MCF 10A (cell line): ENCODE data around the gene BMAL1. TPM values are rescaled to one million over a fixed set of nuclear protein-coding genes. Genes with fewer than 3 reads are reported as not detected.

Experiments used
- BruUV-seq: library from RNA; stranded (reverse); fragments of 400-500 nt; replicated peaks from 2 replicates; lab custom pipeline; 2021; lab: Mats Ljungman, UMichigan
- CTCF ChIA-PET: fragments of 300-600 bp; sonication (Branson Sonifier 250); formaldehyde crosslinking; extraction: SDS; loops from one replicate; lab custom pipeline; 2021; ENCODE audit warnings: antibody characterized with exemption, inconsistent platforms; lab: Yijun Ruan, JAX
- POLR2A ChIA-PET: fragments of 300-600, 350-650 bp; sonication (Branson Sonifier 250); formaldehyde crosslinking; extraction: SDS; loops from one replicate; lab custom pipeline; 2020; ENCODE audit warnings: antibody characterized with exemption, inconsistent platforms; lab: Yijun Ruan, JAX
- DNase-seq: peaks from one replicate; pipeline ENCODE4 v3.0.0-alpha.2; 2018; ENCODE audit not compliant: unreplicated experiment
- H3K27ac Mint-ChIP-seq: one replicate; pipeline ENCODE4 v1.8.0; 2022; ENCODE audit warnings: mild to moderate bottlenecking, low read depth, mixed read lengths; ENCODE audit not compliant: unreplicated experiment
- H3K27me3 Mint-ChIP-seq: one replicate; pipeline ENCODE4 v1.8.0; 2022; ENCODE audit warnings: mixed read lengths; ENCODE audit not compliant: insufficient read depth, unreplicated experiment
- H3K36me3 Mint-ChIP-seq: one replicate; pipeline ENCODE4 v1.8.0; 2022; ENCODE audit warnings: mild to moderate bottlenecking, moderate library complexity, mixed read lengths; ENCODE audit not compliant: insufficient read depth, unreplicated experiment
- H3K4me1 Mint-ChIP-seq: one replicate; pipeline ENCODE4 v1.8.0; 2022; ENCODE audit warnings: mixed read lengths; ENCODE audit not compliant: insufficient read depth, unreplicated experiment
- H3K4me3 Mint-ChIP-seq: one replicate; pipeline ENCODE4 v1.8.0; 2022; ENCODE audit warnings: mild to moderate bottlenecking, moderate library complexity, mixed read lengths; ENCODE audit not compliant: unreplicated experiment
- H3K9me3 Mint-ChIP-seq: one replicate; pipeline ENCODE4 v1.8.0; 2022; ENCODE audit warnings: mixed read lengths; ENCODE audit not compliant: unreplicated experiment
- intact Hi-C: fragments of 100-400 bp; cut with micrococcal nuclease; formaldehyde crosslinking; loops from 2 replicates; pipeline ENCODE4 v1.14.1; 2022
- total RNA-seq: library from RNA; stranded (reverse); gene quantifications from 2 replicates; pipeline ENCODE4 v1.2.3, GENCODE V29; 2022
- TF ChIP-seq, protein P1 (sequence below): fragments of 200-600 bp; IDR thresholded peaks from one replicate; pipeline ENCODE4 v1.8.0; 2022; ENCODE audit warnings: antibody characterized with exemption, mild to moderate bottlenecking; ENCODE audit not compliant: unreplicated experiment

Gene BMAL1
- total RNA-seq, 1 experiment from 2014 or later, result 88.4 TPM

DNA sequence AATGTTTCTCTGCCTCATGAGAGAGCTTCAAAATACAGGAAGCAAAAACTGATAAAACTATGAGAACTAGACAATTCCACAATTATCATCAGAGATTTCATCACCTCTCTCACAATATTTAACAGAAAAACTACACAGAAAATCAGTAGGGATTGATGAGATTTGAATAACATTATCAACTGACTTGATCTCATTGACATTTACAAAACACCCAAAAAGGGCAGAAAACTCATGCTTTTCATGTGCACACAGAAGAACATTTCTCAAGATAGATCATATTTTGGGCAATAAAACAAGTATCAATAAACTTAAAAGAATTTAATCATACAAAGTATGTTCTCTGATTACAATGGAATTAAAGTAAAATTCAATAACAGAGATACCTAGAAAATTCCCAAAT is 149.8 kb downstream of the BMAL1 start:
- BruUV-seq, result no TSS peak
- ChIA-PET POLR2A (no interaction called here), CTCF (no interaction called here)
- TF ChIP-seq, protein P1, sequence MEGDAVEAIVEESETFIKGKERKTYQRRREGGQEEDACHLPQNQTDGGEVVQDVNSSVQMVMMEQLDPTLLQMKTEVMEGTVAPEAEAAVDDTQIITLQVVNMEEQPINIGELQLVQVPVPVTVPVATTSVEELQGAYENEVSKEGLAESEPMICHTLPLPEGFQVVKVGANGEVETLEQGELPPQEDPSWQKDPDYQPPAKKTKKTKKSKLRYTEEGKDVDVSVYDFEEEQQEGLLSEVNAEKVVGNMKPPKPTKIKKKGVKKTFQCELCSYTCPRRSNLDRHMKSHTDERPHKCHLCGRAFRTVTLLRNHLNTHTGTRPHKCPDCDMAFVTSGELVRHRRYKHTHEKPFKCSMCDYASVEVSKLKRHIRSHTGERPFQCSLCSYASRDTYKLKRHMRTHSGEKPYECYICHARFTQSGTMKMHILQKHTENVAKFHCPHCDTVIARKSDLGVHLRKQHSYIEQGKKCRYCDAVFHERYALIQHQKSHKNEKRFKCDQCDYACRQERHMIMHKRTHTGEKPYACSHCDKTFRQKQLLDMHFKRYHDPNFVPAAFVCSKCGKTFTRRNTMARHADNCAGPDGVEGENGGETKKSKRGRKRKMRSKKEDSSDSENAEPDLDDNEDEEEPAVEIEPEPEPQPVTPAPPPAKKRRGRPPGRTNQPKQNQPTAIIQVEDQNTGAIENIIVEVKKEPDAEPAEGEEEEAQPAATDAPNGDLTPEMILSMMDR, result no peak
- intact Hi-C loops, result no loop called here
- Mint-ChIP-seq H3K9me3 (peaks cover 8% of the 10 kb centered on the region), H3K36me3 (peaks cover 6% of the 10 kb centered on the region), H3K4me3 (no peak overlapping the region), H3K4me1 (peaks cover 11% of the 10 kb centered on the region), H3K27me3 (no peaks in the 10 kb centered on the region), H3K27ac (no peak overlapping the region)
- no peak for DNase-seq

DNA sequence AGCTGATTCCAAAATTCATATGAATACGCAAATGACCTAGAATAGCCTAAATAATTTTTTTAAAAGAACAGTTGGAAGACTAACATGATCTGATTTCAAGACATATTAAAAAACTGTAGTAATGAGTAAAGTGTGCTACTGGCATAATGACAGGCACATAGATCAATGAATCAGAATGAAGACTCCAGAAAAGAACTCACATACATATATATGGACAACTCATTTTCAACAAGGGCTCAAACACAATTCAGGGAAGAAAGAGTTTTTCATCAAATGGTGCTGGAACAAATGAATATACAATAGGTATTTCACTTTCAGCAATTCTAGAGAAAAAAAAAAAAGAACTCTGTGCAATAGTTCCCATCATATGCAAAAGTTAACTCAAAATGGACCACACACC is 151.7 kb downstream of the BMAL1 start:
- H3K36me3 Mint-ChIP-seq, result peaks cover 6% of the 10 kb centered on the region
- POLR2A ChIA-PET, result interaction anchor here (2.0 kb wide), 1 partner anchor 11 kb away, joined by 5 read pairs; no protein-coding TSS in a partner anchor
- H3K9me3 Mint-ChIP-seq, result peaks cover 8% of the 10 kb centered on the region

DNA sequence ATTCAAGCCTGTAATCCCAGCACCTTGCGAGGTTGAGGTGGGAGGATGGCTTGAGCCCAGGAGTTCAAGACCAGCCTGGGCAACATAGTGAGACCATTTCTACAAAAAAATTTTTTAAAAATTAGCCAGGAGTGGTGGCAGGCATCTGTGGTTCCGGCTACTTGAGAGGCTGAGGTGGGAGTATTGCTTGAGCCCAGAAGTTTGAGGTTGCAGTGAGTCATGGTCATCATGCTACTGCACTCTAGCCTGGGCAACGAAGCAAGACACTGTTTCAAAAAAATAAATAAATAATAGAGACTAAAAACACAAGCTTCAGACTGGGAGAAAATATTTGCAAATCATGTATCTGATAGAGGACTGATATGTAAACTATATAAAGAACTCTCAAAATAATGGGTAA is 152.2 kb downstream of the BMAL1 start:
- peaks cover 6% of the 10 kb centered on the region for H3K36me3 Mint-ChIP-seq
- BruUV-seq, result no TSS peak
- peaks cover 10% of the 10 kb centered on the region for H3K4me1 Mint-ChIP-seq
- no peaks in the 10 kb centered on the region for H3K27me3 Mint-ChIP-seq
- no peak for DNase-seq
- CTCF ChIA-PET, result no interaction called here
- no peak overlapping the region for H3K27ac Mint-ChIP-seq
- intact Hi-C loops, result no loop called here
- H3K4me3 Mint-ChIP-seq, result no peak overlapping the region
- peaks cover 3% of the 10 kb centered on the region for H3K9me3 Mint-ChIP-seq
- POLR2A ChIA-PET, result interaction anchor here (1.0 to 2.0 kb wide), 2 partner anchors 10 to 33 kb away, joined by 4 to 5 read pairs; partner anchors contain the start of gene BTBD10
- TF ChIP-seq, protein P1, result no peak

More for the DNA sequence above, 151.7 kb downstream of the BMAL1 start:
- DNase-seq, result no peak
- TF ChIP-seq, protein P1, result no peak
- H3K27me3 Mint-ChIP-seq, result no peaks in the 10 kb centered on the region
- BruUV-seq, result no TSS peak
- no peak overlapping the region for H3K4me3 Mint-ChIP-seq
- CTCF ChIA-PET, result no interaction called here
- H3K4me1 Mint-ChIP-seq, result peaks cover 10% of the 10 kb centered on the region
- intact Hi-C loops, result no loop called here
- no peak overlapping the region for H3K27ac Mint-ChIP-seq

DNA sequence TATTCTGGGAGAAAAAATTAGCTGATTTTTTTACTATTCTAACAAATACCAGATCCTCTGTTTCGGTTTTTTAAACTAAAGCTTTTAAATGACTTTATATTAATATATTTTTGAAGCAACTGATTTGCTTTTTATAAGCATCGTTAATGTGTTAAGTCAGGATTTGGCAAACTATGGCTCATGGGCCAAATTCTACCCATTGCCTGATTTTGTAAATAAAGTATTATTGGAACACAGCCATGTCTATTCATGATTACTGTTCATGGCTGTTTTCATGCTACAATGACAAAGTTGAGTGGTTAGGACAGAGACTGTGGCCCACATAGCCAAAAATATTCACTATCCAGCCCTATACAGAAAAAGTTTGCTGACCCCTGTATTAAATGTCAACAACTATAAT is 155.8 kb downstream of the BMAL1 start:
- ChIA-PET CTCF (interaction anchor here (0.7 kb wide), 1 partner anchor 57 kb away, joined by 3 read pairs; no protein-coding TSS in a partner anchor), POLR2A (interaction anchor here (0.7 to 1.2 kb wide), 5 partner anchors 9 to 235 kb away, joined by 3 to 4 read pairs (median 3); partner anchors contain the start of gene BTBD10)
- Mint-ChIP-seq H3K9me3 (no peaks in the 10 kb centered on the region), H3K27me3 (no peaks in the 10 kb centered on the region), H3K36me3 (peaks cover 12% of the 10 kb centered on the region), H3K27ac (no peak overlapping the region), H3K4me1 (peaks cover 12% of the 10 kb centered on the region), H3K4me3 (no peak overlapping the region)
- no peak for DNase-seq
- intact Hi-C loops, result no loop called here
- TF ChIP-seq, protein P1, result no peak
- no TSS peak for BruUV-seq
